GM12873 (cell line): ENCODE measurements around the gene PCCA.

Source experiments
- CTCF ChIP-seq: IDR thresholded peaks from 2 replicates; pipeline ENCODE4 v1.5.1; 2012; ENCODE audit warnings: low read depth, mild to moderate bottlenecking, moderate library complexity, low read length, control low read depth; ENCODE audit not compliant: insufficient read depth; ENCODE audit errors: missing control alignments

The PCCA gene

GRCh38 chr13:100537951-100538462 lies 449.1 kb downstream of the PCCA start:
- TF ChIP-seq CTCF = no peak

GRCh38 chr13:100540621-100541020 lies 451.7 kb downstream of the PCCA start:
- no peak for TF ChIP-seq CTCF

- no peak for TF ChIP-seq CTCF
Measured at GRCh38 chr13:100541897-100542825, 453.3 kb downstream of the PCCA start.

- peak; percentile 49 for TF ChIP-seq CTCF
Measured at GRCh38 chr13:100542826-100543156, 453.9 kb downstream of the PCCA start.

- no peak for TF ChIP-seq CTCF
Measured at GRCh38 chr13:100543872-100544602, 455.1 kb downstream of the PCCA start.

- TF ChIP-seq CTCF = no peak
Measured at GRCh38 chr13:100544866-100545683, 456.2 kb downstream of the PCCA start.

- no peak for TF ChIP-seq CTCF
Measured at GRCh38 chr13:100545684-100546061, 456.8 kb downstream of the PCCA start.
